Activated CD8-positive, alpha-beta memory T cell treated with anti-CD3 and anti-CD28 coated beads, Interleukin-2, amount 10 ng/mL, durations not matched to agents 7 days and 5 days (primary cell): ENCODE measurements around the gene MMP7. TPM values are rescaled to one million over a fixed set of nuclear protein-coding genes. Genes with fewer than 3 reads are reported as not detected.

Experiments used
- ATAC-seq: fragments of 150-1000 bp; cut with Tn5 transposase; one replicate; pipeline ENCODE4 v1.10.0; 2021; ENCODE audit warnings: moderate library complexity
- CTCF ChIA-PET: fragments of 350-600 bp; sonication (Branson Sonifier 250); formaldehyde crosslinking; loops from one replicate; lab custom pipeline; 2021; ENCODE audit warnings: antibody characterized with exemption; lab: Charles Lee
- DNase-seq: peaks from one replicate; pipeline ENCODE4 v3.0.0-alpha.2; 2020
- H3K27ac Mint-ChIP-seq: one replicate; pipeline ENCODE4 v1.8.0; 2021; ENCODE audit warnings: mild to moderate bottlenecking, mixed read lengths
- H3K27me3 Mint-ChIP-seq: one replicate; pipeline ENCODE4 v1.8.0; 2021; ENCODE audit warnings: mixed read lengths
- H3K36me3 Mint-ChIP-seq: one replicate; pipeline ENCODE4 v1.8.0; 2021; ENCODE audit warnings: mild to moderate bottlenecking, mixed read lengths
- H3K4me1 Mint-ChIP-seq: one replicate; pipeline ENCODE4 v1.8.0; 2021; ENCODE audit warnings: mixed read lengths
- H3K4me3 Mint-ChIP-seq: one replicate; pipeline ENCODE4 v1.8.0; 2021; ENCODE audit warnings: mild to moderate bottlenecking, moderate library complexity, mixed read lengths
- H3K9me3 Mint-ChIP-seq: one replicate; pipeline ENCODE4 v1.8.0; 2022; ENCODE audit warnings: low read depth, mixed read lengths
- total RNA-seq, 2 experiments: library from RNA; stranded (reverse); gene quantifications; one replicate each; pipeline ENCODE4 v1.2.3, GENCODE V29; 2021

MMP7 gene
- total RNA-seq, 2 experiments from 2014 or later, result not detected

GRCh38 chr11:102500829-102501228, 29.7 kb downstream of the MMP7 start:
- Mint-ChIP-seq H3K4me3 (no peak overlapping the region), H3K27me3 (peaks cover 46% of the 10 kb centered on the region), H3K9me3 (no peaks in the 10 kb centered on the region), H3K27ac (no peak overlapping the region), H3K4me1 (no peaks in the 10 kb centered on the region), H3K36me3 (no peaks in the 10 kb centered on the region)
- no peak for ATAC-seq
- DNase-seq, result no peak
- CTCF ChIA-PET, result no interaction called here

DNA sequence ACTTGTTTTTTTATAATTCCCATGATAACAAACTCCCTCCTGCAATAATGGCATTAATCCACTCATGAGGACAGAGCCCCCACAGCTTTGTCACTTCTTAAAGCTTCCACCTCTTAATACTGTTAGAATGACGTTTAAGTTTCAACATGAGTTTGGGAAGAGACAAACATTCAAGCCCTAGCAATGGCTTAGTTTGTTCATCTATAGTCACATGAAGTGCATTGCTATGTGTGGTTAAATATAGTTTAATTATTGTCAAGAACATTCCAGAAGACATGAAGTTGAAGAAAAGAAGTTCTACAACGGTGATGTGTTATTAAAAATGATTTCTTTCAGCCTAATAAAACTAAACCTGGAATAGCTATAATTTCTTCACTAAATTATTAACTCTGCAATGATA, 30.6 kb downstream of the MMP7 start:
- DNase-seq, result no peak
- H3K4me3 Mint-ChIP-seq, result no peak overlapping the region
- CTCF ChIA-PET, result interaction anchor here (0.8 to 2.4 kb wide), 9 partner anchors 29 to 220 kb away, joined by 3 to 12 read pairs (median 4); no protein-coding TSS in a partner anchor
- no peaks in the 10 kb centered on the region for H3K9me3 Mint-ChIP-seq
- H3K36me3 Mint-ChIP-seq, result no peaks in the 10 kb centered on the region
- H3K27ac Mint-ChIP-seq, result no peak overlapping the region
- no peak for ATAC-seq
- H3K4me1 Mint-ChIP-seq, result peaks cover 6% of the 10 kb centered on the region
- H3K27me3 Mint-ChIP-seq, result peaks cover 45% of the 10 kb centered on the region

DNA sequence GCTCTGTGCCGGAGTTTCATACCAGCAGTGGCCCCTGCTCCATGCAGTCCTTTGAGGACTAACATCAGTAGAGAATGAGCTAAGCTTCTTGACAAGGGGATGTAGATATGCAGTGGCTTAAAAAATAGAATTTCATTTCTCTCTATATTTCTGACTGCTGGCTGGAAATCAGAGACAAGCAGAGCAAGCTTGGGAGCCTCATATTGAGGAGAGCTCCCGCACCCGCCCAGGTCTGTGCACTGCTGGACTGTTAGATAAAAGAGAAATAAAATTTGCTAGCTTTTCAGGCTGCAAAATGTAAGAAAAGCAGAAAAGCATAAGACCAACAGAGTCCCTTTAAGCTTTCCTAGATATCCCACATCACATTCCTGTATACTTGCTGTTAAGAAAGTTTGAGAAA, 31.4 kb downstream of the MMP7 start:
- peaks cover 44% of the 10 kb centered on the region for H3K27me3 Mint-ChIP-seq
- H3K4me3 Mint-ChIP-seq, result no peak overlapping the region
- no peaks in the 10 kb centered on the region for H3K9me3 Mint-ChIP-seq
- CTCF ChIA-PET, result interaction anchor here (0.7 to 2.4 kb wide), 12 partner anchors 24 to 219 kb away, joined by 3 to 12 read pairs (median 4); no protein-coding TSS in a partner anchor
- H3K27ac Mint-ChIP-seq, result no peak overlapping the region
- no peaks in the 10 kb centered on the region for H3K36me3 Mint-ChIP-seq
- peaks cover 9% of the 10 kb centered on the region for H3K4me1 Mint-ChIP-seq
- ATAC-seq (no peak), DNase-seq (no peak)

DNA sequence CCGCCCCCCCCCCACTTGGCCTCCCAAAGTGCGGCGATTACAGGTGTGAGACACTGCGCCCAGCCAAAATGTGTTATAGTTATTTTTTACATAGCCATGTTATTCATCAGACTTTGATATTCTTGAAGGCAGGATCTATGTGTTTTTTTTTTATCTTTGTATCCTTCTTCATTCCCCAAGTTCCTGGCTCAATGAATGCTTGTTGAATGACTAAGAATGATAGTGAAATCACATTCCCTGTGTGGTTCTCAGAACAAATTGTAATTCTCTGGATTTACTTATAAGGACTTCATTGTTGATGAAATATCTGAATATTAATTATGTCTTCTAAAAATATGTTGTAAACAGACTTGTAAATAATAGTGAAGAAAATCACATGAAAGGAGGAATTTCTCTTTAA, 33.5 kb downstream of the MMP7 start:
- no peaks in the 10 kb centered on the region for H3K36me3 Mint-ChIP-seq
- DNase-seq, result no peak
- CTCF ChIA-PET, result interaction anchor here (1.5 to 1.8 kb wide), 4 partner anchors 106 to 228 kb away, joined by 6 to 39 read pairs (median 9); no protein-coding TSS in a partner anchor
- H3K27me3 Mint-ChIP-seq, result peaks cover 33% of the 10 kb centered on the region
- no peak overlapping the region for H3K4me3 Mint-ChIP-seq
- no peaks in the 10 kb centered on the region for H3K9me3 Mint-ChIP-seq
- no peak for ATAC-seq
- H3K4me1 Mint-ChIP-seq, result peaks cover 16% of the 10 kb centered on the region
- H3K27ac Mint-ChIP-seq, result no peak overlapping the region

- DNase-seq (peak; percentile 45), ATAC-seq (peak; percentile 78)
- CTCF ChIA-PET, result interaction anchor here (0.7 to 1.8 kb wide), 28 partner anchors 8 to 227 kb away, joined by 3 to 39 read pairs (median 6); partner anchors contain the start of gene BIRC2
- H3K27me3 Mint-ChIP-seq, result peaks cover 22% of the 10 kb centered on the region
- peak overlapping the region; percentile 39 for H3K27ac Mint-ChIP-seq
- H3K9me3 Mint-ChIP-seq, result no peaks in the 10 kb centered on the region
- peak overlapping the region; percentile 15 for H3K4me3 Mint-ChIP-seq
- peaks cover 16% of the 10 kb centered on the region for H3K4me1 Mint-ChIP-seq
- no peaks in the 10 kb centered on the region for H3K36me3 Mint-ChIP-seq
Measured at GRCh38 chr11:102495161-102496042, 35.1 kb downstream of the MMP7 start.

- H3K27me3 Mint-ChIP-seq, result peaks cover 17% of the 10 kb centered on the region
- CTCF ChIA-PET, result interaction anchor here (0.9 to 1.5 kb wide), 6 partner anchors 16 to 200 kb away, joined by 3 to 6 read pairs (median 3); no protein-coding TSS in a partner anchor
- H3K27ac Mint-ChIP-seq, result no peak overlapping the region
- H3K4me3 Mint-ChIP-seq, result no peak overlapping the region
- no peak for ATAC-seq
- H3K4me1 Mint-ChIP-seq, result peaks cover 21% of the 10 kb centered on the region
- H3K36me3 Mint-ChIP-seq, result no peaks in the 10 kb centered on the region
- H3K9me3 Mint-ChIP-seq, result no peaks in the 10 kb centered on the region
- no peak for DNase-seq
Measured at GRCh38 chr11:102494216-102494615, 36.3 kb downstream of the MMP7 start.

DNA sequence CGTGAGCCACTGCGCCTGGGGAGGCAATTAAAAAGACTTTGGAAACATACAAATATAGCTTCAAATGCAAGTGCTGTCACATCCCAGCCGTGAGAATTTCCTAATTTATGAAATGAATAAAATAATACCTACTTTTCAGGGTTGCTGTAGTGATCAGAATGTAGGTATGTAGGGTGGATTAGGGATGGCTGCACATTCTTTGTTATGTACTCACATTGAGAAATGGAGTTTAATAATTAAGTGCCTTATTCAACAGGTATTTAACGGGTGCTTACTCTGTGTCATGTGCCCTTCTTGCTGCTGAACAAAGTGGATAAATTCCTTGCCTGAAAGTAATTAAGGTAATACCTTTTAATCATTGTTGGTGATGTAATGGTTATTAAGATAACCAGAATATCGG, 37.0 kb downstream of the MMP7 start:
- Mint-ChIP-seq H3K4me3 (no peak overlapping the region), H3K27ac (no peak overlapping the region), H3K27me3 (peaks cover 14% of the 10 kb centered on the region), H3K4me1 (peaks cover 22% of the 10 kb centered on the region), H3K9me3 (no peaks in the 10 kb centered on the region), H3K36me3 (no peaks in the 10 kb centered on the region)
- DNase-seq (no peak), ATAC-seq (no peak)
- CTCF ChIA-PET, result interaction anchor here (0.9 to 1.5 kb wide), 7 partner anchors 16 to 200 kb away, joined by 3 to 6 read pairs (median 3); no protein-coding TSS in a partner anchor

GRCh38 chr11:102491969-102492368, 38.6 kb downstream of the MMP7 start:
- no peak for ATAC-seq
- Mint-ChIP-seq H3K36me3 (no peaks in the 10 kb centered on the region), H3K27me3 (peaks cover 8% of the 10 kb centered on the region), H3K9me3 (no peaks in the 10 kb centered on the region), H3K27ac (no peak overlapping the region), H3K4me1 (peaks cover 29% of the 10 kb centered on the region), H3K4me3 (no peak overlapping the region)
- CTCF ChIA-PET, result interaction anchor here (1.2 to 1.4 kb wide), 4 partner anchors 13 to 149 kb away, joined by 3 read pairs; no protein-coding TSS in a partner anchor
- no peak for DNase-seq

- no peak overlapping the region for H3K27ac Mint-ChIP-seq
- H3K36me3 Mint-ChIP-seq, result no peaks in the 10 kb centered on the region
- H3K27me3 Mint-ChIP-seq, result peaks cover 5% of the 10 kb centered on the region
- DNase-seq (no peak), ATAC-seq (no peak)
- CTCF ChIA-PET, result interaction anchor here (3.4 kb wide), 1 partner anchor 99 kb away, joined by 16 read pairs; no protein-coding TSS in a partner anchor
- H3K9me3 Mint-ChIP-seq, result no peaks in the 10 kb centered on the region
- H3K4me1 Mint-ChIP-seq, result peaks cover 20% of the 10 kb centered on the region
- no peak overlapping the region for H3K4me3 Mint-ChIP-seq
Measured at GRCh38 chr11:102489186-102490145, 41.1 kb downstream of the MMP7 start.

GRCh38 chr11:102488208-102488607, 42.3 kb downstream of the MMP7 start:
- H3K27ac Mint-ChIP-seq, result no peak overlapping the region

DNA sequence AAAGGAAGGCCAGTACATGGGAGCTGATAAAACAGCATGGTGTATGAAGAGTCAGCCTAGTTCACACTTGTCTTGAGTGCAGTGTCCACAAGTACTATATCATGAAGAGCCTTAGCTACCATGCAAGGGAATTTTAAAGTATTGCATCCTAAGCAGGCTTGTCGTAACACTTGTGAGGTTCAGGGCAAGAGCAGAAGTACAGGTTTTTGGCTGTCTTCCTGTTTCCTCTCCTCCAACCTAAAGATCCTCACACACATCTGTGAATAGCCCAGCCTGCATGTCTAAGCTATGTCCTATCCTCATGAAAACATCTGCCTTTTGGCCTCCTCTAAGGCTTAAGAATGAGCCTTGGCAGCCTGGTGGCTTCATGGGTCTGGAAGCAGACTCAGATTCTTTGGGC, 43.3 kb downstream of the MMP7 start:
- CTCF ChIA-PET, result interaction anchor here (0.7 to 3.4 kb wide), 7 partner anchors 9 to 182 kb away, joined by 3 to 16 read pairs (median 4); no protein-coding TSS in a partner anchor
- Mint-ChIP-seq H3K9me3 (no peaks in the 10 kb centered on the region), H3K36me3 (no peaks in the 10 kb centered on the region), H3K27ac (no peak overlapping the region), H3K4me1 (peaks cover 13% of the 10 kb centered on the region), H3K27me3 (peaks cover 5% of the 10 kb centered on the region), H3K4me3 (no peak overlapping the region)
- DNase-seq, result no peak
- ATAC-seq, result no peak

More at GRCh38 chr11:102488208-102488607, 42.3 kb downstream of the MMP7 start:
- no peaks in the 10 kb centered on the region for H3K36me3 Mint-ChIP-seq
- CTCF ChIA-PET, result interaction anchor here (1.1 to 3.4 kb wide), 2 partner anchors 12 to 97 kb away, joined by 3 to 16 read pairs; no protein-coding TSS in a partner anchor
- H3K27me3 Mint-ChIP-seq, result peaks cover 5% of the 10 kb centered on the region
- no peaks in the 10 kb centered on the region for H3K9me3 Mint-ChIP-seq
- peaks cover 20% of the 10 kb centered on the region for H3K4me1 Mint-ChIP-seq
- ATAC-seq (no peak), DNase-seq (no peak)
- no peak overlapping the region for H3K4me3 Mint-ChIP-seq

GRCh38 chr11:102486584-102486983, 44.0 kb downstream of the MMP7 start:
- Mint-ChIP-seq H3K9me3 (no peaks in the 10 kb centered on the region), H3K4me3 (no peak overlapping the region), H3K27me3 (peaks cover 5% of the 10 kb centered on the region), H3K36me3 (no peaks in the 10 kb centered on the region), H3K4me1 (peaks cover 13% of the 10 kb centered on the region), H3K27ac (no peak overlapping the region)
- CTCF ChIA-PET, result interaction anchor here (1.3 to 3.4 kb wide), 6 partner anchors 9 to 145 kb away, joined by 3 to 16 read pairs (median 5); no protein-coding TSS in a partner anchor
- ATAC-seq (no peak), DNase-seq (no peak)
